Measurements from ENCODE around the gene UNCX. TPM values are rescaled to one million over a fixed set of nuclear protein-coding genes. Genes with fewer than 3 reads are reported as not detected.
A peak's percentile ranks its signal among the peaks of the same experiment; 100 is the strongest.

UNCX gene
- total RNA-seq, 2 experiments from 2014 or later, result not detected

DNA sequence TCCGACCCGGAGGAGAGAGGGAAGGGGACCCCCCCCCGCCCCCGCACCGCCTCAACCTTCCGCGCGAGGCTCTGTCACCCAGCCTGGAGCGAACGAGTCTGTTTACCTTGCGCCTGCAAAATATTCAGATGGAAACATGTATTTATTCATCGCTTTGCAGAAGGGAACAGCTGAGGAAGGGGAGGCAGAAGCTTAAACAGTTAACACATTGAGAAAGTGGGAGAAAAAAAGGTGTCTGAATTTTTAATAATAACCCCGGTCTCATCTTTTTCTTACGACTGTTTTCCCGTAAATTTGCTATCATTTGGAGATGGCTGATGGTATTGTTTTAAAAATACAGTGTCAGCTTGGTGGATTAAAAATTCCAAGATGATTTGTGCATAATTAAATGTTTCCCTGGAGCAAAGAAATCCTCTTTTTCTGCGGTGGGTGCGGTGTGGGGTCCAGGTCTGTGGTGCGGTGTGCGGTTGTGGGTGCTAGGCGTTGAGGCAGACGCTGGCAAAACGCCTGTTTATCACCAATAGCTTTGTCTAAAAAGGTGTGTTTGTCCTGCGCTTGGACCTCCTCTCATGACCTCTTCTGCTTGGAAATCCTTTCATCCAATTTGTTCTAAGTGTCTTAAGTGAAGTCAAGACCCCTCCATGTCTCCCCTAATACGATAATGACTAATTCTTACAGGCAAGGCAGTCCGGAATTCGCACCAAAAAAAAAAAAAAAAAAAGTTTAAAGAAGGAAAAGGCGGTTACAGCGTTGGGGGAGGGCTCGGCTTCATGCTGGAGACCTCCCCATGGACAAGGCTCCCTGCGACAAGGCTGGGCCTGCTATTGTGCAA, 1.6 kb downstream of the UNCX start:
- intact Hi-C loops (cut with micrococcal nuclease), result no loop called here
- Mint-ChIP-seq H3K27ac (no peak overlapping the region), H3K4me3 (no peak overlapping the region)

DNA sequence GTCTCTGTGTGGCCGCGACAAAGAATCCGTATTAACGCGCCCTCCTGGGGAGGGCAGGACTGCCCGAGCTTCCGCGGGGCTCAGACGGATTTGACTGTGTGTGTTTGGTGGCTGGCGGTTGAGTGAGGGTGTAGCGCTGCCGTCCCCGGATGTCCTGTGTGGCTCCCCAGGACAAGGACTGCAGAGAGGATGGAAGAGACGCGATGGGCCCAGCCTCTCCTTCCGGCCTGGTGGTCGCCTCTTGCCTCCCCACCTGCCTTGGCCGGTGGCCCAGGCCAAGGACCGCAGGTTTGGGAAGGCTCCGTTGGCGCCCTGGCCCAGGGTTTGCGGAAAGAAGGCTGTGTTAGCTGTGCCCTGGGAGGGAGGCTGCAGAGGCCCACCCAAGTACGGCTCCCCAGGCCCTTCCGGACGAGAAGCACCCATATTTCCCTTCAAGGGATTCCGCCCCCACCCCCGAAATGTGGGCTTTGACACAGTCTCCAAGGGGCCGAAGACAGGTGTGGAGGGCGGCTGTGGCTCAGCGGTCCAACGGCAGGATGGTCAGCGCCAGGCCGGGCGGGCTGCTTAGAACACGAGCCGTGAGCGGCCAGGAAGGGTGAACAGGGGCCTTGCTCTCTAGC, 2.3 kb downstream of the UNCX start:
- DNase-seq (peak; percentile 37), ATAC-seq (peak; percentile 30)
- TF ChIP-seq, protein P1, sequence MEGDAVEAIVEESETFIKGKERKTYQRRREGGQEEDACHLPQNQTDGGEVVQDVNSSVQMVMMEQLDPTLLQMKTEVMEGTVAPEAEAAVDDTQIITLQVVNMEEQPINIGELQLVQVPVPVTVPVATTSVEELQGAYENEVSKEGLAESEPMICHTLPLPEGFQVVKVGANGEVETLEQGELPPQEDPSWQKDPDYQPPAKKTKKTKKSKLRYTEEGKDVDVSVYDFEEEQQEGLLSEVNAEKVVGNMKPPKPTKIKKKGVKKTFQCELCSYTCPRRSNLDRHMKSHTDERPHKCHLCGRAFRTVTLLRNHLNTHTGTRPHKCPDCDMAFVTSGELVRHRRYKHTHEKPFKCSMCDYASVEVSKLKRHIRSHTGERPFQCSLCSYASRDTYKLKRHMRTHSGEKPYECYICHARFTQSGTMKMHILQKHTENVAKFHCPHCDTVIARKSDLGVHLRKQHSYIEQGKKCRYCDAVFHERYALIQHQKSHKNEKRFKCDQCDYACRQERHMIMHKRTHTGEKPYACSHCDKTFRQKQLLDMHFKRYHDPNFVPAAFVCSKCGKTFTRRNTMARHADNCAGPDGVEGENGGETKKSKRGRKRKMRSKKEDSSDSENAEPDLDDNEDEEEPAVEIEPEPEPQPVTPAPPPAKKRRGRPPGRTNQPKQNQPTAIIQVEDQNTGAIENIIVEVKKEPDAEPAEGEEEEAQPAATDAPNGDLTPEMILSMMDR (IDR thresholded peaks at IDR 0.05), result no peak
- Mint-ChIP-seq H3K9me3 (no peaks in the 10 kb centered on the region), H3K4me1 (ENCODE audit: low read depth) (peaks cover 14% of the 10 kb centered on the region), H3K27me3 (peaks cover 60% of the 10 kb centered on the region), H3K4me3 (no peak overlapping the region), H3K36me3 (ENCODE audit: low read depth) (no peaks in the 10 kb centered on the region), H3K27ac (no peak overlapping the region)
- POLR2A ChIA-PET, result interaction anchor here (1.1 kb wide), 1 partner anchor 9 kb away, joined by 3 read pairs; no protein-coding TSS in a partner anchor
- CTCF ChIA-PET, result no interaction called here
- intact Hi-C loops (cut with micrococcal nuclease), result no loop called here

More for the DNA sequence above, 1.6 kb downstream of the UNCX start:
- TF ChIP-seq, protein P1 (IDR thresholded peaks at IDR 0.05), result no peak
- CTCF ChIA-PET, result no interaction called here
- H3K27me3 Mint-ChIP-seq, result peaks cover 56% of the 10 kb centered on the region
- no peaks in the 10 kb centered on the region for H3K9me3 Mint-ChIP-seq
- no peaks in the 10 kb centered on the region for H3K36me3 Mint-ChIP-seq (ENCODE audit: low read depth)
- DNase-seq, result no peak
- POLR2A ChIA-PET, result interaction anchor here (1.1 kb wide), 1 partner anchor 10 kb away, joined by 3 read pairs; no protein-coding TSS in a partner anchor
- ATAC-seq, result no peak
- H3K4me1 Mint-ChIP-seq (ENCODE audit: low read depth), result peaks cover 14% of the 10 kb centered on the region

DNA sequence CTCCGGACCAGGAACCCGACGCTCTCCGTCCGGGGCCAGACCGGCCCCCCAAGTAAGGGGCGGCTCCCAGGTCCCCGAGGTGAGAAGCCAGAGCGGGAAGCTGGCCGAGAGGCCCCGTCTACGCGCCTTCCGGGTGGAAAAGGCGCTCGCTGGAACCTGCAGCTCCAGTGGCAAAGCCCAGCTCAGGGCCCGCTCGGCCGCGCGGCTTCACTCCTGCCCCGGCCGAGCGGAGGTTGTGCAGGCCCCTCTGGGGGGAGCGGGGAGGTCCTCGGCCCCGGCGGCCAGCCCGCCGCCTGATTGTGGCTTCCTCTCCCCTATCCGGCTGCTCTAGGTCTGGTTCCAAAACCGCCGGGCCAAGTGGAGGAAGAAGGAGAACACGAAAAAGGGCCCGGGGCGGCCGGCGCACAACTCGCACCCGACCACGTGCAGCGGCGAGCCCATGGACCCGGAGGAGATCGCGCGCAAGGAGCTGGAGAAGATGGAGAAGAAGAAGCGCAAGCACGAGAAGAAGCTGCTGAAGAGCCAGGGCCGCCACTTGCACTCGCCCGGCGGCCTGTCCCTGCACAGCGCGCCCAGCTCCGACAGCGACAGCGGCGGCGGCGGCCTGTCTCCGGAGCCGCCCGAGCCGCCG, 2.9 kb downstream of the UNCX start:
- ChIA-PET POLR2A (interaction anchor here (1.1 kb wide), 1 partner anchor 9 kb away, joined by 3 read pairs; no protein-coding TSS in a partner anchor), CTCF (no interaction called here)
- no peak for DNase-seq
- Mint-ChIP-seq H3K4me1 (ENCODE audit: low read depth) (peaks cover 14% of the 10 kb centered on the region), H3K27me3 (peaks cover 63% of the 10 kb centered on the region), H3K4me3 (no peak overlapping the region), H3K9me3 (no peaks in the 10 kb centered on the region), H3K27ac (no peak overlapping the region), H3K36me3 (ENCODE audit: low read depth) (no peaks in the 10 kb centered on the region)
- no peak for ATAC-seq
- intact Hi-C loops (cut with micrococcal nuclease), result no loop called here
- TF ChIP-seq, protein P1 (IDR thresholded peaks at IDR 0.05), result no peak

DNA sequence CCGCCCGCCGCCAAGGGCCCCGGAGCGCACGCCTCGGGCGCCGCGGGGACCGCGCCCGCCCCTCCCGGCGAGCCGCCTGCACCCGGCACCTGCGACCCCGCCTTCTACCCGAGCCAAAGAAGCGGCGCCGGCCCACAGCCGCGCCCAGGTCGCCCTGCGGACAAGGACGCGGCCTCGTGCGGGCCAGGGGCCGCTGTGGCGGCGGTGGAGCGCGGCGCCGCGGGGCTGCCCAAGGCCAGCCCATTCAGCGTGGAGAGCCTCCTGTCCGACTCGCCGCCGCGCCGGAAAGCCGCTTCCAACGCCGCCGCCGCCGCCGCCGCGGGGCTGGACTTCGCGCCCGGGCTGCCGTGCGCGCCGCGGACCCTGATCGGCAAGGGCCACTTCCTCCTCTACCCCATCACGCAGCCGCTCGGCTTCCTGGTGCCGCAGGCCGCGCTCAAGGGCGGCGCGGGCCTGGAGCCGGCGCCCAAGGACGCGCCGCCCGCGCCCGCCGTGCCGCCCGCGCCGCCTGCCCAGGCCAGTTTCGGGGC, 3.5 kb downstream of the UNCX start:
- CTCF ChIA-PET, result no interaction called here
- POLR2A ChIA-PET, result no interaction called here
- no peak overlapping the region for H3K4me3 Mint-ChIP-seq
- TF ChIP-seq, protein P1 (IDR thresholded peaks at IDR 0.05), result no peak
- intact Hi-C loops (cut with micrococcal nuclease), result no loop called here
- H3K4me1 Mint-ChIP-seq (ENCODE audit: low read depth), result peaks cover 16% of the 10 kb centered on the region
- no peaks in the 10 kb centered on the region for H3K9me3 Mint-ChIP-seq
- DNase-seq (no peak), ATAC-seq (no peak)
- peaks cover 60% of the 10 kb centered on the region for H3K27me3 Mint-ChIP-seq
- H3K36me3 Mint-ChIP-seq (ENCODE audit: low read depth), result no peaks in the 10 kb centered on the region
- no peak overlapping the region for H3K27ac Mint-ChIP-seq

Measured in activated CD8-positive, alpha-beta T cell treated with anti-CD3 and anti-CD28 coated beads for 36 hours (primary cell).